Hematopoietic multipotent progenitor cell treated with erythropoietin and hydrocortisone succinate and interleukin-3 and kit ligand, for 4 days (in vitro differentiated cells): ENCODE measurements around the gene PRUNE2.
"Not testable (repeated sequence)": the region's sequence is repeated elsewhere in the genome, so short reads cannot be mapped to it uniquely, and the experiment has no call there.

Experiments used
- DNase-seq: peaks from one replicate; pipeline ENCODE4 v3.0.0-alpha.2; 2015

The PRUNE2 gene

DNA sequence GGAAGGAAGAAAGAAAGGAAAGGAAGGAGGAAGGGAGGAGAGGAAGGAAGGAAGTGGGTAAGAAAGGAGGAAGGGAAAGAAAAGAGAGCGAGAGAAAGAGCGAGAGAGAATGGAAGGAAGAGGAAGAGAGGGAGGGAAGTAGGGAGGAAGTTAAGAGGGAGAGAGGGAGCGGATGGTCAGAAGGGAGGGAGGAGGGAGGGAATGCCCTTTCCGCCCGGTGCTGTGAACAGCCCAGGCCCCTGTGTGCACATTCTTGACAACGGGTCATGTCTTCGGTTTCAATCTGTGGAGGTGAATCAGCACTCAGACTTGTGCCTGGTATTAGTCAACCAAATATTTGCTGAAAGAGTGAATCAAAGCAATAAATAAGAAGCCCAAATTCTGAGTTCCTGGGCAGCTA is 39.2 kb downstream of the PRUNE2 start:
- DNase-seq = no peak

GRCh38 chr9:76863832-76864231 is 42.1 kb downstream of the PRUNE2 start:
- DNase-seq = no peak

DNA sequence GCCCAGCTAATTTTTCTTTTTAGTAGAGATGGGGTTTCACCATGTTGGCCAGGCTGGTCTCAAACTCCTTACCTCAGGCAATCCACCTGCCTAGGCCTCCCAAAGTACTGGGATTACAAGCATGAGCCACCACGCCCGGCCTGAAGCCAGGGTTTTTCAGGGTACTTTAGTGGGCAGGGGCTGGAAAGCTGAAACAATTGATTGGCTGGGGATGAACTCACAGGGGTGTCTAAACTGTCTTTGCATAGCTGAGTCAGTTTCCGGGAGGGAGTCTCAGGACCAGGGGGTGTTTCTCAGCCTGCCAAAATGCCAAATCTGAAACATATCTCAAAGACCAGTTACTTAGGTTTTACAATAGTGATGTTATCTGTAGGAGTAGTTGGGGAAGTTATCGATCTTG is 46.1 kb downstream of the PRUNE2 start:
- no peak for DNase-seq

DNA sequence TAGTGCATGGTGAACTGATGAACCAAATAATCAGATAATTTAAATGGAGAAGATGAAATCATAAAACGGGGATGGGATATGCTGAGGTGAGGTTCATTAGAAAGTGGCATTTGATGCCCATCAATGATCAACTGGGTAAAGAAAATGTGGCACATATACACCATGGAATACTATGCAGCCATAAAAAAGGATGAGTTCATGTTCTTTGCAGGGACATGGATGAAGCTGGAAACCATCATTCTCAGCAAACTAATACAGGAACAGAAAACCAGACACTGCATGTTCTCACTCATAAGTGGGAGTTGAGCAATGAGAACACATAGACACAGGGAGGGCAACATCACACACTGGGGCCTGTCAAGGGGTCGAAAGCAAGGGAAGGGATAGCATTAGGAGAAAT is 47.7 kb downstream of the PRUNE2 start:
- DNase-seq = not testable (repeated sequence)

- no peak for DNase-seq
These were observed 49.9 kb downstream of the PRUNE2 start for GRCh38 chr9:76856016-76856415.

DNA sequence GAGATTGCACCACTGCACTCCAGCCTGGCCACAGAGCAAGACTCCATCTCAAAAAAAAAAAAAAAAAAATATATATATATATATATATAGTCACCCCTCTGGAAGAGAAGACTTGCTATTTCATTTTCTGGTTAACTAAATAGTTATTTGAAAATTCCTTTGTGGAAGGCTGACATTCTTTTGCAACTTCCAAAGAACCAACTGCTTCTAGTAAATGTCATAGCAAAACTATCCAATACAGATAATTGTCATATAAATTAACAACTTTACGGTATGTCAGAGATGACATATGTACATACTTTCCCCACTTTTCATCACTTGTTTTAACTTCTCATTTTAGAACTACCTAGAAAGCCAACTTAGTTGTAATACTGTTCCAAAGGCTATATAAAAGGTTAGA is 50.9 kb downstream of the PRUNE2 start:
- DNase-seq = no peak

DNA sequence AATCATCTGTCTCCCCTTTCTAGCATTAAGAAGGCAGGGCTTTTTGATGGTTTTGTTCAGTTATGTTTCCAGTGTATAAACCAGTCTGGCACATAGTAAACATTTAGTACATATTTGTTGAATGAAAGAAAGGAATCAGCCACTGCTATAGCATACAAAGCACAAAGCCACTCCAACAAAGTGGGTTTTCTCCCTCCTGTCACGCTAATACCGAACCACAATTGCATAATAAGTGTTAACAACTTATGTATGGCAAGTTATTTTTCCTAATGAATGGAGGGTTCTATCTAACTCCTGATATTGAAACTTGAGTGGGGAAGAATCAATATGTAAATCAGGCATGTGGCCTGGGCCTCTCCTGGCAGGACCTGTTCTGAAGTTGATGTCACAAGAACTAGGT is 53.9 kb downstream of the PRUNE2 start:
- no peak for DNase-seq

DNA sequence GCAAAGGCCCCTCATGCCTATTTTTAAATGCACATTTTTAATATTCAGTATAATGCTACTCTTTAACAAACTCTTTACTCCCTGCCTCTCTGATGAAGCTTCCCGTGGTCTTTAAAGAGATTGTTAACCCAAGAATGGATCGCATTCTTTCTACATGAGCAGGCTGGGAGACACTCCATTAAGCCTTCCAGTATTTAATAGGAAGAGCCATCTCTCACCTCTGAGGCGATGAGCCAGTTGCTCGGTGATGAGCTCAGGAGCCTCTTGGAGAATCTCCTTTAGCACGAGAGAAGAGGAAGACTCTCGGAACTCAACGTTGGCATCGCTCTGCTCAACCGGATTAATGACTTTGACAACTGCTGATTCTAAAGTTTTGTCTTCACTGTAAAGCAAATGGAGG is 59.6 kb downstream of the PRUNE2 start:
- no peak for DNase-seq

DNA sequence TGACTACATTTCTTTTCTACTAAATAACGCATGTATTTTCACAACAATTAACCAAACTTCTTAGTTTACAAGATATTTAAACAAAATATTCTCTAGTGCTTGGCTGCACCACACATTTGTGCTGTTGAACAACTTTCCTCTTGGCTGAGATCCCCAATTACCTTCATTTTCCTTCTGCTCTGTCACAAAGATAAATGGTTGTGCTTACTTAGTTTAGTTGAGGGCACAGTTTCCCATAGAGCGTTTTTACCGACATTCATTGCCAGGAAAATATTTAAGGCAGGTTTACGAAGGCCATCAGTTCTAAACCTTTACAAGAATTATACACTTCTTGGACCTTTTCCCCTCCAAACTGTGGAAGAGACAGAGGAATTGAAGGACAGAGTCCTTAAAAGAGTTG is 60.7 kb downstream of the PRUNE2 start:
- no peak for DNase-seq

- no peak for DNase-seq
These were observed 70.2 kb downstream of the PRUNE2 start for GRCh38 chr9:76835571-76836283.

DNA sequence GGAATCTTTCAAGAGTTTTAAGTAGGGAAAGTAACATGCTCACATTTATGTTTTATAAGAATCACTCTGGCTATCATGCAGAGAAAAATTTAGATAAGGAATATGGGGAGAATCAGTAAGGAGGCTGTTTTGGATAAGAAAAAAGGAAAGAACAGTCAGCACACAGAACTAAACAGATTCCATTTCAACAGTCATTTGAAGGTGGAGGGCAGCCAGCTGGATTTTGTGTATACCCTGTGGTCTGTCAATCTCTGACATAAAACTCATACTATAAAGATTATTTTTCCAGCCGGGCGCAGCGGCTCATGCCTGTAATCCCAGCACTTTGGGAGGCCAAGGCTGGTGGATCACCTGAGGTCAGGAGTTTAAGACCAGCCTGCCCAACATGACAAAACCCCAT is 77.5 kb downstream of the PRUNE2 start:
- DNase-seq = no peak

GRCh38 chr9:76827296-76828080 is 78.4 kb downstream of the PRUNE2 start:
- no peak for DNase-seq

GRCh38 chr9:76820431-76820830 is 85.5 kb downstream of the PRUNE2 start:
- no peak for DNase-seq

GRCh38 chr9:76818271-76818670 is 87.6 kb downstream of the PRUNE2 start:
- DNase-seq = no peak

DNA sequence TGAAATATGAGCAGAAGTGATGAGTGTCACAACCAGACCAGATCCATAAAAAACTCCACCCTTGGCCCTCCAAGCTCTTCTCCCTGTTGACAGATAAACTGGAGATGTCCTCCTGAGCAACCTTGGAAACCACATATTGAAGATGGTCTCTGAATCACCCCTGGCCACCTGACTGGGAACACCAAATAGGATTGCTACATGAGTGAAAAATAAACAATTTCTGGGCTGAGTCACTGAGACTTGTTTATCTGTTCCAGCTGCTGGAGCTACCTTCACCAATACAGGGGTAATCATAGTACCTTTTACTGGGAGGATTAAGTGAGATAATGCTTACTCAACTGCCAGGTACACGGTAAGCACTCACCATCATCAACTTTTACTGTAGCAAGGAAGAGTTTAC is 88.4 kb downstream of the PRUNE2 start:
- no peak for DNase-seq

DNA sequence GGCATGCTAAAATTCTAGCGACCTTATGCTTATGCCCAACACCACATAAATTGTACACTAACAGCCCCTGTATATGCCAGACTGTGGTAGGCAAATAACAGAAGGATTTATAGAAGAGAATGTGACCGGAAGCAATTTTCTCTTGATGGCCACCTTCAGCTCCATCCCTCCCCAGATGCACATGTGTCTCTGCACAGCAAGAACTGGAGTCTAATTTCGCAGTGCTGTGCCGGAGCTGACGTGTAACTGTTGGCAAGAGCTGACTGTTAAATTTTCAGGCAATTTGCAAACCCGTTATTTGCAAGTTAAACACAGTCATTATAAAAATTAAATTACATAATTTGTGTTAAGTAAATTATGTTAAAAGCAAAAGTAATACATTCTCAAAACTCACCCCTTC is 93.3 kb downstream of the PRUNE2 start:
- DNase-seq = no peak

DNA sequence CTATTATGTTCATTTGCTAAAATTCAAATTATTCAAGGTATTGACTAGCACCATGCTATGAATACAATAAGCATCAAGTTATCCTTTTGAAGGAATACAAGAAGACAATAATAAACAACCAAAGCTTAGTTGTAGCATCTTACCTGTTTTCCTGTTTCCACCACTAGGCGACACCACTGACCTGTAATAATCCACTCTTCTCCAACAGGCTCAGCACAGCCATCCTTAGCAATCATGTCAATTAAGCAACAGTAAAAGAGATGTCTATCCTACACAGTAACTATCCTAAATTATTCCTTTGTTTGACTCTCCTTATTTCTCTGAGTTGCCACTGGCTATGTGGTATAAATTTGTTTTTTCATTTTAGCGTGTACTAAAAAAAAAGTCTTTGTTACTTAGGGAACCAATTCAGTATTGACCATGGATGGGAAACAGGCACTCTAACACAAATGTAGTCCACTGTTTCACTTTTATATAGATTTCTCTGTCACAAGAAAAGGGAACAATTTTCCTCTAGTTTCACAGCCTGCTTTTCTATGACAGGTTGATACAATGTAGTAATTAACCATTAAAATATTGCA is 95.4 kb downstream of the PRUNE2 start:
- DNase-seq = peak; percentile 71

- no peak for DNase-seq
These were observed 97.3 kb downstream of the PRUNE2 start for GRCh38 chr9:76808636-76809035.

- no peak for DNase-seq
These were observed 102.2 kb downstream of the PRUNE2 start for GRCh38 chr9:76803762-76804161.

DNA sequence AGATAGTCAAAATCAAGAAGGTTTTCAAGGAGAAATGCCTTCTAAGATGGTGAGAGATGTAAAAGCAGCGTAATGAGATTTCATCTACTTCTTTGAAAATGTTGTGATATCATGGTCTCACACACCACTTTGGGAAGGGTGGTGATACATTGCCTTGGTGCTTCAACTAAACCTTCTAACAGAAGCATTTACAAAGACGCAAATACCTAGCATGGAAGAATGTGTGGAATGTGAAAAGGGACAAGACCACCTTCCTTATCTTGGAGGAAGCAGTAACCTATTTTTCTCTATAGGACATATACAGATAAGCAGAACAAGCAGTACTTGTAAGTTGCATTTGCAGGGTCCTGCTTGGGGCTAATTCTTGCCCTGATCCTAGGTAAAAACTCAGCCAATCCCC is 102.8 kb downstream of the PRUNE2 start:
- DNase-seq = no peak

- no peak for DNase-seq
These were observed 105.0 kb downstream of the PRUNE2 start for GRCh38 chr9:76800901-76801300.

DNA sequence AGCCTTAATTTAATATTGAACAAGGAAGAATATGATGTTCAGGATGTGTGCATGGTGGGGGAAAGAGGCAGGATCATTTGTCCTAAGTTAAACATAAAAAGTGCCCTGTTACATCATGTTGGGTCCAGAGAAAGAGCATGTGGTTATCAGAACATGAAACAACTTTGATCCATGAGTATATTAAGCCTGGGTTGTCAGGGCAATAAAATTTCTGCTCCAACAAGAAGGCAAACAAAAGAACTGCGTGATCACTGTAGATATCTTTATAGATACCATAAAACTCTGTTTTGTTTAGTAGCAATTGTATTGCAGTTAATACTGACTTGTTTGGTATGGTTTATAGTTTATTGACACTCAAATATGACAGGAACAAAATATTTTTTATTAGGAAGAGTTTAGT is 106.4 kb downstream of the PRUNE2 start:
- DNase-seq = no peak

- DNase-seq = peak; percentile 6
These were observed 107.4 kb downstream of the PRUNE2 start for GRCh38 chr9:76798527-76798926.

GRCh38 chr9:76796296-76796695 is 109.6 kb downstream of the PRUNE2 start:
- no peak for DNase-seq
